ENCODE results near the gene SLC35F3. TPM values are rescaled to one million over a fixed set of nuclear protein-coding genes. Genes with fewer than 3 reads are reported as not detected.

The SLC35F3 gene
- total RNA-seq, 2 experiments from 2014 or later, result not detected

DNA sequence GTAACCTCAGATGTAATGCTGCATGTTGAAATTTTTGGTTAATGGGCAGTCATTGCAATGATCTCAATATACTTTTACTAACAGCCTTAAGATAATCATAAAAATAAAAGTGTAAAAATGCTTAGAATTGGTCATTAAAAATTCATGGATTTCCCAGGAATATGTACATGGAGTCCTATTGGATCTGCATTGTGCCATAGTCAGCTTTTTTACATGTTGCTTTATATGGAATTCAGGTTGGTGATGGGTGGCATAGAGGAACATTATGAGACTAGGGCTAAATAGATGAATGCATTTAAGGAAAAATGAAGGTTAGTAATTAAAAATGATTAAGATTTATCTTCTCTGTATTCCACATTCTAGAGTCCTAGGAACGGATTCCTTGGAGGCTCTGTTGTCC is 103.2 kb downstream of the SLC35F3 start:
- no TSS peak for BruUV-seq (replicated peaks)
- TF ChIP-seq, protein P1, sequence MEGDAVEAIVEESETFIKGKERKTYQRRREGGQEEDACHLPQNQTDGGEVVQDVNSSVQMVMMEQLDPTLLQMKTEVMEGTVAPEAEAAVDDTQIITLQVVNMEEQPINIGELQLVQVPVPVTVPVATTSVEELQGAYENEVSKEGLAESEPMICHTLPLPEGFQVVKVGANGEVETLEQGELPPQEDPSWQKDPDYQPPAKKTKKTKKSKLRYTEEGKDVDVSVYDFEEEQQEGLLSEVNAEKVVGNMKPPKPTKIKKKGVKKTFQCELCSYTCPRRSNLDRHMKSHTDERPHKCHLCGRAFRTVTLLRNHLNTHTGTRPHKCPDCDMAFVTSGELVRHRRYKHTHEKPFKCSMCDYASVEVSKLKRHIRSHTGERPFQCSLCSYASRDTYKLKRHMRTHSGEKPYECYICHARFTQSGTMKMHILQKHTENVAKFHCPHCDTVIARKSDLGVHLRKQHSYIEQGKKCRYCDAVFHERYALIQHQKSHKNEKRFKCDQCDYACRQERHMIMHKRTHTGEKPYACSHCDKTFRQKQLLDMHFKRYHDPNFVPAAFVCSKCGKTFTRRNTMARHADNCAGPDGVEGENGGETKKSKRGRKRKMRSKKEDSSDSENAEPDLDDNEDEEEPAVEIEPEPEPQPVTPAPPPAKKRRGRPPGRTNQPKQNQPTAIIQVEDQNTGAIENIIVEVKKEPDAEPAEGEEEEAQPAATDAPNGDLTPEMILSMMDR (conservative IDR thresholded peaks at IDR 0.05; ENCODE audit: low read length), result no peak
- TF ChIP-seq EZH2phosphoT487 (IDR thresholded peaks at IDR 0.05; ENCODE audit: borderline replicate concordance, low read depth, low read length), result no peak
- H3K79me2 ChIP-seq (ENCODE audit: insufficient read depth, low read depth, low read length), result no peaks in the 10 kb centered on the region
- H3K36me3 ChIP-seq (ENCODE audit: insufficient read depth, low read length), result no peaks in the 10 kb centered on the region
- CTCF ChIA-PET (ENCODE audit: unreplicated experiment), result no interaction called here
- POLR2A ChIA-PET, result interaction anchor here (0.7 kb wide), 1 partner anchor 13 kb away, joined by 3 read pairs; no protein-coding TSS in a partner anchor
- no peaks in the 10 kb centered on the region for H3K4me1 ChIP-seq (ENCODE audit: insufficient read depth, low read length, poor library complexity, severe bottlenecking)
- H3K4me2 ChIP-seq (ENCODE audit: low read length), result no peak overlapping the region
- DNase-seq (ENCODE audit: low spot score), result no peak
- H3K9me2 ChIP-seq (ENCODE audit: insufficient read depth, low read length), result no peaks in the 10 kb centered on the region
- no peak overlapping the region for H2AFZ ChIP-seq (ENCODE audit: low read length)
- intact Hi-C loops (cut with micrococcal nuclease; ENCODE audit: unreplicated experiment), result no loop called here
- no peak overlapping the region for H3K27ac ChIP-seq (ENCODE audit: low read depth, low read length, poor library complexity, severe bottlenecking)
- H4K20me1 ChIP-seq (ENCODE audit: insufficient read depth, low read length), result no peaks in the 10 kb centered on the region
- no peak overlapping the region for H3K4me3 ChIP-seq (ENCODE audit: low read depth, low read length, poor library complexity, severe bottlenecking)
- H3K9me3 ChIP-seq (ENCODE audit: low read length), result no peaks in the 10 kb centered on the region

DNA sequence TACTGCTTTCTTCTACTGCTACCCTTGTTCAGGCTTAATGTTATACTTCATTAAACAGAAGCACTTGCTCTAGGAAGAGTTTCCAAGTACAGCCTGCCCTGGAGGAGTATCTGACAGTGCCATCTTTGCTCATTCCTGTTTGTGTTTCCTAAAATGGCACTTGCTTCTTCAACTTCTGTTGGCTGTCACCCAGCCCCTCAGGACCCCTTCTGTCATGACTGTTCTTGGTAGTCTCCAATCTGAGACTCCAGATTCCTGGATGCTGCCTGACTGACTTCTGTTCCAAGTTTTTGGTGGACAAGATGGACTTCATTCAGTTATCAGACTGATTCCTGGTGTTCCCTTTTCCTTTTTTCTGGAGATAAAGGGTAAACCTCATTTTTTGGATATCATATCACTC is 104.1 kb downstream of the SLC35F3 start:
- intact Hi-C loops (cut with micrococcal nuclease; ENCODE audit: unreplicated experiment), result no loop called here
- DNase-seq (ENCODE audit: low spot score), result no peak
- Histone ChIP-seq H3K4me1 (ENCODE audit: insufficient read depth, low read length, poor library complexity, severe bottlenecking) (no peaks in the 10 kb centered on the region), H2AFZ (ENCODE audit: low read length) (no peak overlapping the region), H4K20me1 (ENCODE audit: insufficient read depth, low read length) (no peaks in the 10 kb centered on the region), H3K9me2 (ENCODE audit: insufficient read depth, low read length) (no peaks in the 10 kb centered on the region), H3K9me3 (ENCODE audit: low read length) (no peaks in the 10 kb centered on the region), H3K79me2 (ENCODE audit: insufficient read depth, low read depth, low read length) (no peaks in the 10 kb centered on the region), H3K4me3 (ENCODE audit: low read depth, low read length, poor library complexity, severe bottlenecking) (no peak overlapping the region), H3K36me3 (ENCODE audit: insufficient read depth, low read length) (no peaks in the 10 kb centered on the region), H3K27ac (ENCODE audit: low read depth, low read length, poor library complexity, severe bottlenecking) (no peak overlapping the region), H3K4me2 (ENCODE audit: low read length) (no peak overlapping the region)
- no TSS peak for BruUV-seq (replicated peaks)
- POLR2A ChIA-PET, result no interaction called here
- TF ChIP-seq, protein P1 (conservative IDR thresholded peaks at IDR 0.05; ENCODE audit: low read length), result no peak
- TF ChIP-seq EZH2phosphoT487 (IDR thresholded peaks at IDR 0.05; ENCODE audit: borderline replicate concordance, low read depth, low read length), result no peak
- CTCF ChIA-PET (ENCODE audit: unreplicated experiment), result no interaction called here

DNA sequence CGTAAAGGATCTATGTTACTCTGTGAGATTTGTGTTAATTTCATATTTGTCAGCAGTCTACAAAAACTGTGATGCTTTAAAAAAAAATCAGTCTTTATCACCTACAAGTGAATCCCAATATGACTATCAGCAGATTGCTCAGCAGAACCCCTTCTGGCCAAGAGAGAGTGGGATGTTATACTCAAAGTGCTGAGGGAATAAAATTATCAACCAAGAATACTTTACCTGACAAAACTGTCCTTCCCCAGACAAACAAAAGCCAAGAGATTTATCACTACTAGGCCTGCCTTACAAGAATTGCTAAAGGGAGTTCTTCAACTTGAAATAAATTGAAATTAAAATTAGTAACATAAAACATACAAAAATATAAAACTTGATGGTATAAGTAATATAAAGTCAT is 105.2 kb downstream of the SLC35F3 start:
- H3K79me2 ChIP-seq (ENCODE audit: insufficient read depth, low read depth, low read length), result no peaks in the 10 kb centered on the region
- ChIA-PET CTCF (ENCODE audit: unreplicated experiment) (no interaction called here), POLR2A (no interaction called here)
- no peaks in the 10 kb centered on the region for H3K9me3 ChIP-seq (ENCODE audit: low read length)
- H3K4me3 ChIP-seq (ENCODE audit: low read depth, low read length, poor library complexity, severe bottlenecking), result no peak overlapping the region
- H4K20me1 ChIP-seq (ENCODE audit: insufficient read depth, low read length), result no peaks in the 10 kb centered on the region
- H3K27ac ChIP-seq (ENCODE audit: low read depth, low read length, poor library complexity, severe bottlenecking), result no peak overlapping the region
- no TSS peak for BruUV-seq (replicated peaks)
- TF ChIP-seq, protein P1 (conservative IDR thresholded peaks at IDR 0.05; ENCODE audit: low read length), result no peak
- no peak for TF ChIP-seq EZH2phosphoT487 (IDR thresholded peaks at IDR 0.05; ENCODE audit: borderline replicate concordance, low read depth, low read length)
- H3K36me3 ChIP-seq (ENCODE audit: insufficient read depth, low read length), result no peaks in the 10 kb centered on the region
- no peak overlapping the region for H3K4me2 ChIP-seq (ENCODE audit: low read length)
- no peaks in the 10 kb centered on the region for H3K4me1 ChIP-seq (ENCODE audit: insufficient read depth, low read length, poor library complexity, severe bottlenecking)
- no peak for DNase-seq (ENCODE audit: low spot score)
- intact Hi-C loops (cut with micrococcal nuclease; ENCODE audit: unreplicated experiment), result no loop called here
- H2AFZ ChIP-seq (ENCODE audit: low read length), result no peak overlapping the region
- H3K9me2 ChIP-seq (ENCODE audit: insufficient read depth, low read length), result no peaks in the 10 kb centered on the region
